ENCODE data around the gene GPHB5.
"Not testable (repeated sequence)": the region's sequence is repeated elsewhere in the genome, so short reads cannot be mapped to it uniquely, and the experiment has no call there.

The GPHB5 gene

GRCh38 chr14:63292805-63293204 lies 25.9 kb downstream of the GPHB5 start:
- no peak for DNase-seq

DNA sequence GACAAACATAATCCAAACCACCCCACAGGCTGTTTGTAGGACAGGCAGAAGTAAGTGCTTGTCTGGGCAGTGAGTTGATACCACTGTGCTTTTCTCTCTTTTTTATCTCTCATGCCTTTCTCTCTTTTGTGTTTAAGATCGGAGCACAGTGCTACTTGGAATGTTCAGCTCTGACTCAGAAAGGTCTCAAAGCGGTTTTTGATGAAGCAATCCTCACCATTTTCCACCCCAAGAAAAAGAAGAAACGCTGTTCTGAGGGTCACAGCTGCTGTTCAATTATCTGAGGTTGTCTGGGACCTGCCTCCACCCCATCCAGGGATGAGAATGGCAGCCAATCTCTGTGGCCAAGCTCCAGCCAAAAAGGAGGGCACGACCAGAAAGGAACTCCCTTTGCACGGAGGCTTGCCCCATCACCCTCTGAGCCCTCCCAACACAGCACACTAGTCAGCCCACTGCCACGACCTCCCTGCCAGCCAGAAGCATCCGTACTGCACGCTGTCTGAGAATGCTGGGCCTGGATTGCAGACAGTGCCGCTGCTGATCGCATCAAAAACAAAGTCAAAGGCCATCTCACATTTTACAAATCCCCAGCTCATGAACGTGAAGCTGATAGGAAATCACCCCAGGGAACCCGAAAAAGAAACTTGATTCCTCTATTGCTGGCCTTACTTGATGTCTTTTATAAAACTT lies 27.8 kb downstream of the GPHB5 start:
- no peak for DNase-seq

DNA sequence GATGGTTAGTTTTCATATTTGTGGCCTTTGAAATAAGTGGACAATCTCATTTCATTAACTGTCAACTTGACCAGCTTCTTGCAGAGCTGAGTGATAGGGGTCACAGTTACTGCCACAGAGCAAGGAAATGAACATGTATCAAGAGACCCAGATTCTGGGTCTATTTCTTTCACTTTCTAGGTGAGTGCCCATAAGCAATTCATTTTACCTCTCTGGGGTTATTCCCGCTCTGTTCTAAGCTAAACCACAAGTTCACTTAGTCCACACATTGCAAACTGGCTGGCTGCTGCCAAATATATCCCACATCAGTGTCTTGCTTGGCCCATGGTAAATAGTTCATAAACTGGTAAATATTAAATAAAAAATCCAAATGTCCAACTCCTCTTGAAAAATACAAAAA lies 29.9 kb downstream of the GPHB5 start:
- no peak for DNase-seq

DNA sequence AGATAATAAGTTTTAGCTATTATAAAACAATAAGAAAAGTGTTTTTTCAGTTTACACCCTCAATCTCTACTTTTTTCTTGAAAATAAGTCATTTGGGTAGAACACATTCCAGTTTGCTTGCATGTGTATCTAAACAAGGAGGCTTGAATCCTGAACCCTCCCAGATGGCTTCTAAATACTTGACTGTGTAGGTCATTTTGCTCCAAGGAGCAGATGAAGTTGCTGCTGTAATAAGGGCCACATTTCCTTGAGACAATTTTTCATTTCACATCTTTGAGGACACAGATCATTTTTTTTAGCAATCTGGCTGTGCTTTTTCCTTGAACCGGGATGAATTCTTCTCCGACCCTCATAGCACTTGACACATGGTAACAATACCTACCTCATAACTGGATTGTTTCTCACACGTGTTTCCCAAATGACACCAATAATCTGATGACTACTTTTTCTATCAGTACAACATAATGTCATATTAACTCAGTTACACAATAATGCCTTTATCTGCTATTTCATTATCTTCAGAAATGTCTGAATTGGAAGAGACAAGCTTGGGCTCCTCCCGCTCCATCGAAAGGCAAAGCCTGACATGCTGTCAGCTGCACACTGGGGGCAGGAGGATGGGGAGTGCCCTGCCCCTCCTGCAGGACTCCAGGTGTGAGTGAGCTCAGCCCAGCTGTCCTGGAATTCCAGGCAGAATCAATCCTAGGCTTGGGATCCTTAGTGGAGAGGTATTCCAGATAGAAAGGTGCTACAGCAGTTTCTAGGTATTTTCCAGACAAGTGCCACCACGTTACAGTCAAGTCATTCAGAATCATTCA lies 30.9 kb downstream of the GPHB5 start:
- DNase-seq, result no peak

GRCh38 chr14:63286071-63286470 lies 32.7 kb downstream of the GPHB5 start:
- no peak for DNase-seq

- DNase-seq, result no peak
These were observed 34.9 kb downstream of the GPHB5 start for GRCh38 chr14:63283884-63284248.

- DNase-seq, result no peak
These were observed 35.5 kb downstream of the GPHB5 start for GRCh38 chr14:63282997-63283883.

DNA sequence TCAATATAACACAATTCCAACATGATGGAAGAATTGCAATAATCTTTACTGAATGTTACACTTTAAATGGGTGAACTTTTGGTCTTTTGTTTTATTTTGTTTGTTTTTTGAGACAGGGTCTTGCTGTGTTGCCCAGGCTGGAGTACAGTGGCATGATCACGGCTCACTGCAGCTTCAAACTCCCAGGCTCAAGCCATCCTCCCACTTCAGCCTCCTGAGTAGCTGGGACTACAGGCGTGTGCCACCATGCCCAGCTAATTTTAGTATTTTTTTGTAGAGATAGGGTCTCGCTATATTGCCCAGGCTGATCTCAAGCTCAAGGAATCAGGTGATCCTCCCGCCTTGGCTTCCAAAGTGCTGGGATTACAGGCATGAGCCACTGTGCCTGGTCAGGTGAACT lies 38.8 kb downstream of the GPHB5 start:
- not testable (repeated sequence) for DNase-seq

GRCh38 chr14:63277591-63278183 lies 41.0 kb downstream of the GPHB5 start:
- no peak for DNase-seq

GRCh38 chr14:63276492-63277342 lies 42.0 kb downstream of the GPHB5 start:
- DNase-seq, result no peak

DNA sequence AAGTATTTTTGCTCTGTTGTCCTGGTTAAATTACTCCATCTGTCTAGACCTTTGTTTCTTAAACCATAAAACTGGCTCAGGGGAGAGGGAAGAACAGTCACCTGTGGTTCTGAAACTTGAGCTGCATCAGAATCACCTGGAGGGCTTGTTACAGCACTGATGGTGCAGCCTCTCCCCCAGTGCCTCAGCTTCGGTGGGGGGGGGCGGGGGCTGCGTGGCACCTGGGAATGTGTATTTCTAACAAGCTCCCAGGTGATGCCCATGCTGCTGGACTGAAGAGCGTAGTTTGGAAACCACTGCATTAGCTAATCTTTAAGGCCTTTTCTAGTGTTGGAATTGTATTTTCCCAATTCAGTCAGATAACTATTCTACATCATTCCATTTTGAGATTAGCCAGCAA lies 42.7 kb downstream of the GPHB5 start:
- DNase-seq, result no peak

- DNase-seq, result no peak
These were observed 43.1 kb downstream of the GPHB5 start for GRCh38 chr14:63275611-63276010.

GRCh38 chr14:63273717-63274655 lies 44.7 kb downstream of the GPHB5 start:
- no peak for DNase-seq

DNA sequence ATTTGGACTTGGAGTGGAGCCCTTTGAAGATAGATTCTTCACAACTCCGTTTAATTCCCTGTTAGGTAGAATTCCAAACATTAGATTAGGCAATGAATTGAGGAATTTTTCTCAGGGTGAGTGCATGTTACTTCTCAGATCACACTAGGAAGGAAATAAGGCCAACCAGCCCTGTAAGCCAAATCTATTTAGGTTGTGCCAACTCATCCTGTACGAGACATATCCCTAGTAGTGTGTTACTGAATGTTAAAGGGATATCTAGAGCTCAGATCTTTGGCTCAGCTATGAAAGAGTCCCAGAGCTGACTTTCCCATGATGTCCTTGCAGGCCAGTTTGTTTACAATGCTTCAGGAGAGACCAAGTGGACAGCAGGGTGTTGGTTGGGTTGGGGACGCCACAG lies 45.6 kb downstream of the GPHB5 start:
- no peak for DNase-seq

- DNase-seq, result no peak
These were observed 49.0 kb downstream of the GPHB5 start for GRCh38 chr14:63269561-63270225.

DNA sequence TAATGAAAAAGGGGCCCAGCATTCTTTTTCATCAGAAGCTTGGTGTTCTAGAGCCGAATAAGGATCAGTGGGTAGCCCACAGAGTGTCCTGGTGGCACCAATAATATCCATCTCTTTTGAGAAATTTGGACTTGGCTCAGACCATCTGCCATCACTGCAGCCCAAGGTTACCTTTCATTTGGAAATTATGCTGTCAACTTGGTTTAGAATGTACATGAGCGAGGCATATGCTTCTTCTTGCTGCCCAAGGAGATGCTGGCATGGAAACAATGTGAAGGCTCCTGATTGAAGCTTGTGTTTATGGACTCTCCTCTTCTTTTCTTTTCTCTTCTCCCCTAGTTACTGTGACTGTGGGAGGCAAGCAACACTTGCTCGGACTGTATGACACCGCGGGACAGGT lies 50.0 kb downstream of the GPHB5 start:
- no peak for DNase-seq

DNA sequence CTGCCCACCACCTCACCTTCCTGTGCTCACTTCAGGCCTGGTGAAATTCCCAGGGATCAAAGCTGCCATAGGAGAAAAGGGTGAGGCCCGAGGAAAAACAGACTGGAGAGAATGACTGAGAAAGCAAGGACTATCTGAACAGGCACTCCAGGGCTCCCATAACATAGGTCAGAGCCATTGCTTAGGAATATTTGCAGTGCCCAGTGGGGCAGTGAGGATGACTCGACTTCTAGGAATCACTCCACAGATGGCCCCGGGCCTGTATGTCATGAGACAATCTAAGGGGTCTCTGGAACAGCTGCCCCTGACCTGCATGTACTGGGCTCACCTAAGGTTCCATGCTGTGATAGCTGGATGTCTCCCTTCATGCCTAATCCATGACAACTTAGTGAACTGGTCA lies 51.6 kb downstream of the GPHB5 start:
- DNase-seq, result no peak

GRCh38 chr14:63266106-63266505 lies 52.6 kb downstream of the GPHB5 start:
- DNase-seq, result no peak

Measured in stimulated activated CD8-positive, alpha-beta memory T cell treated with anti-CD3 and anti-CD28 coated beads, Interleukin-4, amount 100 ng/mL, for 48 hours (primary cell).